GM19397 (cell line): ENCODE results near the gene DEFB125.

Source experiments
- ATAC-seq: cut with Tn5 transposase; IDR thresholded peaks from one replicate; pipeline ENCODE4 v1.9.1; 2021; ENCODE audit warnings: mild to moderate bottlenecking, moderate library complexity; ENCODE audit not compliant: unreplicated experiment

The DEFB125 gene

GRCh38 chr20:145877-146276 is 58.4 kb downstream of the DEFB125 start:
- no peak for ATAC-seq
